Measurements from ENCODE around the gene C2orf68.
"Not testable (repeated sequence)": the region's sequence is repeated elsewhere in the genome, so short reads cannot be mapped to it uniquely, and the experiment has no call there.

The C2orf68 gene

DNA sequence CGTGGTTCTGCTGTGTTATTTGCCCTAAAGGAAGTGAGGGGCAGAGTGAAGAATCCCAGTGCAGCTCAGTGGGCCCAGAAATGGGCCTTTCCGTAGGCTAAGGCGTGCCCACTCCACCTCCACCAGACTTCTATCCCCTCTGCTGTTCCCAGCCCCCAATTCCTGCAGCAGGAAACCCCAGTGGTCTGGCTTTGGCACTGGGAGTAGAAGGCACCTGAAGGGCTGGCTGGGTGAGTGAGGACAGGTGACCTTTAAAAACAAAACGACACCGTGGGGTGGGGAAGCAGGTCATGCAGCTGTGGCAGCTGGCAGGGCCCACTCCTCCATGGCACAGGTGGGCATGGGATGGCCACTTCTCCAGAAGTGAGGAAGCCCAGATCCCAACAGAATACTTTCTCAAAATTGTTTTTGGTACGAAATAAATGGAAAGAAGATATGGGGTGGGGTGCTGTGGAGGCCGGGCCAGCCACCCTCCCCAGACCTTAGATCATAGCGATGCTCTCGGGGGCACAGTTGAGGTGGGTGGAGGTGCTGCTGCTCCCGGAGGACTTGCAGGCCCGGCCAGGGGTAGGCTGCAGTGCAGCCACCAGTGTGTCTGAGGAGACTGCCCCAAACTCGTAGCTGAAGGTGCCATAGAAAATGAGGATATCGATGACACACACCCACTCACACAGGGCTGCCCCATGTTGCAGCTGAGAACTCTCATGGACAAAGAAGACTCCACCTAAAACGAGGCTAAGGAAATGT lies 13.1 kb downstream of the C2orf68 start:
- no peak for DNase-seq

DNA sequence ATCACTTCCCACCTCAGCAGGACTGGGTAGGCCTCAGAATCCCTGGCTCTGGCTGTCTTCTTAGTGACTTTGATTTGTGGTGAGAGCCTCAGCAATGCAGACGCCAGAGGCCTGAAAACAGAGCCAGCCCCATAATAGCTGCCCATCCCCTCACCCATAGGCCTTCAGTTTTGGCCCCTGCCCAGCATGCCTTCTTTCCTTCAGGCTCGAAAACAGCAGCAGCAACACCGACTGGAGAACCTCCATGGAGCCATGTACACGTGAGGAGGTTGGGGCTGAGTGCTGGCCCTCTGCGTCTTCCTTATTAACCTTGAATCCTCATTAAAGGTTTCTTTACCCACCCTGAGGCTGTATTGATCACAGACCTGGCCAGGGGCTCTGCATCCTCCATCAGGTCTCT lies 14.6 kb downstream of the C2orf68 start:
- DNase-seq, result no peak

DNA sequence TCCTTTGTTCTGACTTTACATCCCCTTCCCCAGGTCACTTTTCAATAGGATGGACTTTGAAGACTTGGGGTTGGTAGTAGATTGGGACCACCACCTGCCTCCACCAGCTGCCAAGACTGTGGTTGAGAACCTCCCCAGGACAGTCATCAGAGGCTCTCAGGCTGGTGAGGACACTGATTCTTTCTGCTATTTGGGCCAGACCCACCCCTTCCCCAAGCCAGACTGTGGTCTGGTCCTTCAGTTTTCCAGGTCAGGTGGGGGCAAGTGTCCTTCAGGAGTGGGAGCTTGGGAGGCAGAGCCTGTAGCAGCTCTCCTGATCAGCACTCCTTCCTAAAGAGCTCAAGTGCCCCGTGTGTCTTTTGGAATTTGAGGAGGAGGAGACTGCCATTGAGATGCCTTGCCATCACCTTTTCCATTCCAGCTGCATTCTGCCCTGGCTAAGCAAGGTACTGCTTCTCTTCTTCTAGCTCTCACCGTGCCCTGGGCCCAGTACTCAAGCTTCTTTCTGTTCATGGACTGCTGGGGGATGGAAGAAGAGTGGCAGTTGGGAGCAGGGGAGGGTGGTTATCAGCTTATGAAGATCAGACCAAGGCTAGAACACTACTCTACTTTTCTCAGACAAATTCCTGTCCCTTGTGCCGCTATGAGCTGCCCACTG lies 15.3 kb downstream of the C2orf68 start:
- no peak for DNase-seq

DNA sequence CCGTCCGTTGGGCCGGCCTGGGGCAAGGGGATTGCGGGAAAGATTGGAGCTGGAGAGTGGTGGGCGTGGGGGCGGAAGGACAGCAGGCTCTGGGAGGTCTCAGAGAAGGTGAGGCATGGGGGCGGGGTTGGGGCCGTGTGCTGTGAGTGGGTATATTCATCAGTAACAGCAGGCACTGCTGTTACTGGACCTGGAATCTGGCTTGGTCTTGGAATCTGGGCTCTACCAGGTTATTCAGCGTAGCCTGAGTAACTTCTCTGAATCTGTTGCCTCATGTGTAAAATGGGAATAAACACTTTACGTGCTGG lies 15.9 kb downstream of the C2orf68 start:
- DNase-seq, result no peak

DNA sequence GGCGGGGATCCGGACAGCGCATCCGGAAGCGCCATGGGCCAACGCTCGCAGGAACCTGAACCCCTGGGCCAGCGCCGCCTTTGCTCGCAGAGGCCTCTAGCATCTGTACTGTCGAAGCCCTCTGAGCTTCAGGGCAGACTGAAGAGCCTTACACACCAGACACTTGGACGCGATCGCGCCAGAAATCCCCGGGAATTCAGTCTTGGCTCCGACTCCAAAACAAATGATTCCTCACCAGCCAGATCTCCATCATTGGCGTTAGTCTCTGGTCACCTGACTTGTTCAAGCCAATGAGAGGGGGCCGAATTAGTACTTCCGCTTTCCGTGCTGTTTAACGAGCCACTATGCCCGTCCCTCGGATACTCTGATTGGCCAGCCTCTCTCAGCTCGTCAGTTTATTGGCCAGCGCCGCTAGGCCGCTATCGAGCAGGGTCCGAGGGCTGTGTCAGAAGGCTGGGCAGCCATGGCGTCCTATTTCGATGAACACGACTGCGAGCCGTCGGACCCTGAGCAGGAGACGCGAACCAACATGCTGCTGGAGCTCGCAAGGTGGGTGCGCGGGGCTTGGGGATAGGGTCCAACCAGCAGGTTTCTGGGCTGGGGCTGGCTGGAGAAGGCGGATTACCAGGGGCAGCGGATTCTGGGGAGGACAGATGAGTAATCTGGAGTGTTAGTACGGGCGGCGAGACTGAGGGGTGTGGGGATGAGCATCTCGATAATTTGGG lies 16.4 kb downstream of the C2orf68 start, which contains the start of gene RNF181:
TSS of gene RNF181 (plus strand) at position 445 of the 725 bp plus-strand sequence. CDS start at position 464, 19 bp downstream.
- DNase-seq, result peak; percentile 92

DNA sequence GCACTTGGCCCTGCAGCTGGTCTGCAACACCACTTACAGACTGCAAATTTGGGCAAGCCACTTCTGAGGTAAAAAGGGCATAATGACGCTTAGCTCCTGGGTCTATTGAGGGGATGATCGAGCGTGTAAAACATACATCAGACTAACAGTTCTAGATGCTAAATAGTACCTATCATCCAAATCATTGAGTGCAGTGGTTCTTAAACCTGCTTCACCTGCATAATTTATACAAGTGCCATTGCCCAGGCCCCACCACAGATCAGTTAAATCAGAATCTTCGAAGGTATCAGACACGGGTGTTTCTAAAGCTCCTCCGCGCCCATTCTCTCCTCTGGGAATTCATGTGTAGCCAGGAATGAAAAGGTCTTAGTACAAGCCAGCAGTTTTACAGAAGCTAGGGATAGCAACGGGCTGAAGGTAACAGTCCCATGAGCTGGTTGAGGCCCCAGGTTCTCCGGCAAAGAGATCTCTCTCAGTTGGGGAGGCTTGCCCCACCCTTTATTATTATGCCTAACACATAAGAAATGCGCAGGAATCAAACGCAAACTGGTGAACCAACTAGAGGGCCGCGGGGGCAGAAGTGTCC lies 17.1 kb downstream of the C2orf68 start:
- no peak for DNase-seq

DNA sequence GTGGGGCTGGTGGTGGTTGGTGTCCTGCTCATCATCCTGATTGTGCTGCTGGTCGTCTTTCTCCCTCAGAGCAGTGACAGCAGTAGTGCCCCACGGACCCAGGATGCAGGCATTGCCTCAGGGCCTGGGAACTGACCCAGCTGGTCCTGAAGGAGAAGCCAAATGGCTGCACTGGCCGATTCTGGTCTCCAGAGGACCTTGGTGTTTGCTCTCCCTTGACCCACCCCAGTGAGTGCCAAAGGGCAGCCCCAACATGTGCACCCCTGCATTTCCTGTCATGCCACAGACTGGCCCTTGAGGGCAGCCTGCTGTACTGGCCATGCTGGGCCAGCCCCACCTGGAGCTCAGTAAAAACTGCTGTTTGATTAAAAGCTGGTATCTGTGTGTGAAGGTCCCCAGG lies 18.8 kb downstream of the C2orf68 start:
- no peak for DNase-seq

DNA sequence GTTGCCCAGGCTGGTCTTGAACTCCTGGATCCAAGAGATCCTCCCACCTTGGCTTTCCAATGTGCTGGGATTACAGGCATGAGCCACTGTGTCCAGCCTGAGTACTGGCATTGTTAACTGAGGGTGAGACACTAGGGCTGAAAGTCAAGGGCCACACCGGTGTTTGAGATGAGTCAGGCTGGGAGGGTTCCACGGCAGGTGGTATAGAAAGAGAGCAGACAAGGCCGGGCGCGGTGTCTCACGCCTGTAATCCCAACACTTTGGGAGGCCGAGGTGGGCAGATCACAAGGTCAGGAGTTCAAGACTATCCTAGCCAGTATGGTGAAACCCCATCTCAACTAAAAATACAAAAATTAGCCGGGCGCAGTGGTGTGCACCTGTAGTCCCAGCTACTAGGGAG lies 19.6 kb downstream of the C2orf68 start:
- DNase-seq, result not testable (repeated sequence)

DNA sequence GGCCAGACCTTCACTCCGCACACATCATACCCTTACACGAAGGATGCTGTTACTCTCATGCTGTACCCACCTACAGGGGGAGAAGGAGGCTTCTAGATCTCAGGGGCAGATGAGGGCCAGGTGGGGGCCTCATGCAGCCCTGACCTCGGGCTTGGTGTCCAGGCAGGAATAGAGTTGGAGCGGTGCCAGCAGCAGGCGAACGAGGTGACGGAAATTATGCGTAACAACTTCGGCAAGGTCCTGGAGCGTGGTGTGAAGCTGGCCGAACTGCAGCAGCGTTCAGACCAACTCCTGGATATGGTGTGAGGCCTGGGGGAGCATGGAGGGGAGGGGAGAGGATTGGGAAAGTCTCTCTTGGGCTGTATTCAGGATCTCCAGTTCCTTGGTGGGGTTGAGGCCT lies 20.3 kb downstream of the C2orf68 start:
- no peak for DNase-seq

DNA sequence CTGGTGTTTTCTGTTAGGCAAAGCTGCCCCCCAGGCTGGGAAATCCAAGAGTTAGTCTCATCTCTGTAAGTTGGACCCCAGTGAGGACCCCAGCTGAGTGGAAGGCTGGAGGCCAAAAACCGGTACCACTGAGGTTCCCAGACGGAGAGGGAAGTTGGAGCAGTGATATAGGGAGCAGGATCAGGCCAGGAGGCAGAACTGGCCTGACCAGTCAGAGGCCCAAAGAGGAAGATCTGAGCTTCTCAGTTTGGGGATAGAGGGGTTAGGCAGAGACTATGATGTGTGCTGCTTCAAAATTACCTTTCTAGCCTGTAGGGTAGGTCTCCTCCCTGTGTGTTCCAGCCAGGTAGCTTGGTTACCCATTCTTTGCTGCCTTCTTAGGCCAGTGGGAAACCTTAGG lies 20.9 kb downstream of the C2orf68 start:
- DNase-seq, result no peak

DNA sequence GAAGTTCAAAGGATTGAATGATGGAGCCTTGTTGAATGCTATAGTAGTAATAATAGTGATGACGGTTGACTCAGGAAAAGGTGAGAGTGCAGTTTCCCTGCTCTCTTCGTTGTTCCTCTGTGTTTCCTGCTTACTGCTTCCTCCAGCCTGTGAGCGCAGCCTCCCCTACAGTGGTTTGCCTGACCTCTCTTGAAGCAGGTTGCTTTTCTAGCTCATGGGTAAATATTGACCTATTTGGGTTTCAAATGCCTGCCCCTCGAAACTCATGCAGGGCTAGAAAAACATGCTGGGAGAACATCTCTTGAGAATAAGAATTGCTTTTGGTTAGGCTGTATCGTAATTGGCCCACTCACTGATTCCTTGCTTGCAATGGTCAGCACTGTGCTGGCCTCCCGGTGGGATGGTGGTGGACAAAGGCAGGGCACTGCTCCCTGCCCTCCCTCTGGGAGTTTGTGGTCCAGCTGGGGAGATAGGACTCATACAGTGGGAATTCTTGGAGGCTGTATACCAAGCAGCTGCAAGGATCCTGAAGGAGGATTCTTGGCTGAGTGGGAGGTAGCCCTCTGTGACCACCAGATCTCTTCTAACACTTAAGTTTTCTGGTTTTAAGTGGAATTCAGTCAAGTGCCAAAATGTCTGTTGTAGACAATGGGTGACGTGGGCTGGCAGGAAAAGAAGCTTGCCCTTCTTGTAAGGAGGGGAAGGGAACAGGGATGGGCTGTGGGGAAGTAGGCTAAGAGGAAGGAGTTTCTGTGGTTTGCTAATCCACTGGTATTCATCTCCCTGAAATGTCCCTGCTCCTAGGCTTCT lies 21.7 kb downstream of the C2orf68 start:
- no peak for DNase-seq

DNA sequence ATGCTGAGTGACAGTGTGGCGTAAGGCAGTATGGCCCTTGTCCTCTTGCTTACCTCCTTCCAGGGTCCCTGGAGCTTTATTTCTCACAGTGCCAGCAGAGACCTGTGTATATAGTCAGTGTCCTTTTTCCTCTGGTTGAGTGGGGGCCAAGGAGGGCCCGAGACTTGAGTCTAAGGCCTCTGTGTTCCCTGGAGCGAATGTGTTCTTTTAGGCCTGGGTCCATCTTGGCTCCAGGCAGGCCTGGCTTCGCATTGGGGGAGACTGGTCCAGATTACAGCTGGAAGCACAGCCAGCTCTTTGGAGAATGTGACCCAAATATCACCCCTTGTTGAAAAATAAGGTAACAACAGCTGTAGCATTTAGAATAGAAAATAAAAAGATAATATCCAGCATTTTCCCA lies 22.7 kb downstream of the C2orf68 start:
- no peak for DNase-seq

DNA sequence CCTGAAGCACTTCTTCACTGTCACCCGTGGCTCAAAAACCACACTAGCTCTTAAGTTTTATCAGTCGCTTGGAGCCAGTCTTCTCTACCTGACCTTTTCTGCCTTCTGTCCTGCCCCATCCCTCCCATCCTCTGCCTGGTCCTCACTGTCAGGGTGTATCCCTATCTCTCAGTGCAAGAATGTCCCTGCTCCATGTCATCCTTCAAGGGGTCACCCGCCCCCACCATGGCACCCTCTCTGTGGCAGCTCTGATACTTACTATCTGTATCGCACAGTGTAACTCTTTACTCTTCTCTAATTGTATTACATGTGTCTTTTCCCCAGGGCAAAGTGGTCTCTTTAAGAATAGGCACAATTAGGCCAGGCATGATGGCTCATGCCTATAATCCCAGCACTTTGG lies 23.2 kb downstream of the C2orf68 start:
- no peak for DNase-seq

DNA sequence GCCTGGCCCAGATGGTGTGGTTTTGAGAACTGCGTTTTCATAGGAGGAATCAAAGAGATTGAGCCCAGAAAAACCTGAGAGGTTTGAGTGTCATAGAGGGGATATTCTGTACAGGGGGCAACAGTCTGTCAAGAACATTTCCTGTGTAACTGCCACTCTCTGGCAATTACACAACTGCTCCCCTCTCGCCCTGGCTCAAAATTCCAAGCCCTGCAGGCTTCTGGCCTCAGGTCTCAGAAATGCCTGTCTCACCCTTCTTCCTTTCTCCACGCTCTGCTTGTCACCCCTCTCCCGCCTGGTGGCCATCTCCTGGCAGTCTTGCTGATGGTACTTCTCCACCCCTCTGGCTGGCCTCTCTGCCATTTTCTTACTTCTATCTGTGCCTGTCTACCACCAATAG lies 23.6 kb downstream of the C2orf68 start:
- no peak for DNase-seq

DNA sequence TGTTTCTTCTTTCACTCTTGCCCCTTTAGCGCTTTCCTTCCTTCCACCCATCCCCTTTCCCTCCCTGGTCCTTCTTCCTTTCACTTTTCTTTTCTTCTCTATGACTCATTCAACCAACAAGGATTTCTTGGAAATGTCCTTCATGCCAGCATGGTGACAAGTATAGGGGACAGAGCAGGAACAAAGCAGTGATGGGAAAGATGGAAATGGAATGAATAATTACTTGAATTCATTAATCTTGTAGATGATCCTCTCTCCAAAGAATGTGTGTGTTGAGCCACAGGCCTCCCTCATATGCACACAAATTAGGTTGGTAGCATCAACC lies 26.1 kb downstream of the C2orf68 start:
- DNase-seq, result no peak

DNA sequence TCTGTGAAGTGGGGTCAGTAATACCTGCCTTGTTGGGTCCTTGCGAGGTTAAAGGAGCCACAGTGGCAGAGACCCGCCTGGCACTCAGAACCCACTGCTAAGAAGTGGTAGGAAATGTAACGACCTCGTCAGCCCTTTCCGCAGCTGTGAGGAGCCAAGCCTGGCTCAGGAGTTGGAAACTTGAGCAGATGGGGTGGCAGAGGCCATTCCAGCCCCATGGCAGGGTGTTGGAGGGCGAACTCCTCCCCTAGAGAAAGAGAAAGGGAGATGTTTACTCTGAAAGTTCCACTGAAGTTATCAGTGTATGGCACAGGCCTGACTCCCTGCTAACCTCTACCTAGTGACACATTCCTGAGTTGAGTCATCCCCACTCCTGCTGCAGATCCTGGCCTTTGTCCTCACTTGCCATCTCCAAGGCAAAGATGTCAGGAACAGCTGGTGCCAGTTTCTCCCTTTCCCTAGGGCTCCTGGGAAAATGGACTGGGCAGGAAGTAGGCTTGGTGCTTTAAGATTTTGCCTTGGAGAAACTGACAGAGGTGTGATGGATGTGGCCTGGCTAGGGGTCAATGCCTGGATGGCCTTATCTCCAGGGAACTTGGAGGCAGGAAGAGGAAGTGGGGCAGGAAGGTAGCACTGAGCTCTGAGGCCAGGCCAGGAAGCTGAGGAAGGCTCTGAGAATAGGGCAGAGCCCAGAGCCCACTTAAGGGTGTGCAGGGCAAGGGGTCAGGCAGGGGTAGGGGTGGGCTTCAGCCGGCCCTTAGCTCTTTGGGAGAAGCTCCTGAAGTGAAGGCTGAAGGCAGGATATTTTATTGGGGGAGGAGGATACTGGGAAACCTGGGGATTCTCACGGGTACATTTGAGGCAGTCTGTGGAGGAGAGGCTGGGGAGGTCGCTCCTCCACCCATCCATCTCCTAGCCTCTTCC lies 26.7 kb downstream of the C2orf68 start:
- DNase-seq, result peak; percentile 32

DNA sequence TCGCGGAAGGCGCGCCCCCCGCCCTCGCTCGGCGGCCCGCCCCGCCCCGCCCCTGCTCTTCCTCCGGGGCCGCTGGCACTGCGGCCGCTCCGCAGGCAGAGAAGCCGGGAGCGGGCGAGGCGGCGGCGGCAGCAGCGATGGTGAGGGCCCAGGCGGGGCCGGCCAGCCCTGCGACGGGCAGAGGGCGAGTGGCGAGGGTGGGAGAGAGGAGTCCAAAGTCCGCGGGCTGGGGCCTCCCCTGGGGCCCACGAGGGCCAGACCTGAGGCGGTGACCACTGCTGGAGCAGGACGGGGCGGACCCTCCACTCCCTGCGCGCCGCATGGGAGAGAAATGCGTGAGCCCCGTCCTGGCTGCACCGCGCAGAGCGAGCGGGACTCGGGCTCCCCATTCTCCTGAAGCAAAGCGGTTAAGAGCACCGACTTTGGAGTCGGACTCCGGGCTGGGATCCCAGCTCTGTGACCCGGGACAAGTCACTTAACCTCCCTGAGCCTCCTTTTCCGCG lies 27.5 kb downstream of the C2orf68 start, which contains the start of gene VAMP5:
TSS of gene VAMP5 (plus strand) at position 78 of the 503 bp plus-strand sequence. CDS start at position 138, 60 bp downstream.
- DNase-seq, result no peak

DNA sequence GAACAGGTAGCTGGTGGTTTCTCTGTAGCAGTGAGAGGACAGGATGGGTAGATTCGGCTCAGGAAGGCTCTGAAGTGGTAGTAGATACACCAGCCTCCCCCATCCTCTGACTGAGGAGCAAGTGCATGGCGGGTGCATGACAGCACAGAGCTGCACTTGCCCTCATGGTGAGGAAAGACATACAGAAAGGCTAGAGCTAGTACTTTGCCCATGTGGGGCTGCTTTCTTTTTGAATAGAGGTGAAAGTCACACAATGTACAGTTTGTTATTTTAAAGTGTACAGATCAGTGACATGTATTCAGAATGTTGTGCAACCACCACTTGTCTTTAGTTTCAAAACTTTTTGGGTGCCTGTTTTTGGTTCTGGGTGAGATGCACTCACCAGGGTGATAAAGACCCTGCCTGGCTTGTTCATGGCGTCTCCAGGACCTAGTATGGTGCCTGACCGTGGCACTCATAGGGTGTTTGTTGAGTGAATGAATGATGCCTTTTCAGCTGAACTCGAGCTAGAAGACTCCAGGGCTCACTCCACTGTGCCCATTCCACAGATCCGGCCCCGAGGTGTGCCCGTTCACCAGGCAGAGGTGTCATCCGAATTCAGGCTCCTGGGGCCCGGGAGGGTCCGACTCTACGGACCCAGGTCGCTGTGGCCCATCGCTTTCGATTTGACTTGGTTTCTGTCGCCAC lies 28.1 kb downstream of the C2orf68 start:
- DNase-seq, result no peak

DNA sequence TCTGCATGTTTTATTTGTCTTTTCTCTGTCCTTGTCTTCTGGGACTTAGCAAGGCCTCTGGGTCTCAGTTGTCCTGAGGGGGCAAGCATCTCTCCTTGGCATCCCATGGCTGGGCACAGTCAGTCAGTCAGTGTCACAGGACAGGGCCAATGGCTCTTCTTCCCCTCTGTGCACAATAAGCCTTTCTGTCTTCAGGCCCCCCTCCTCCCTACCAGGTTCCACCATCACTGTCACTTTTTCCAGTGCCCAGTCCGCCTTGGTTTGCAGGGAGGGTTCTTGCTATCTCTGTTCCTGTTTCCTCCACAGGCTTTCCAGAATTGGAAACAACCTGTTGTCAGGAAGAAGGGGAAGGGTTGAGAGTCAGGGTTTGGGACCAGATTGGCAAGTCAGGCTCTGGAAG lies 29.4 kb downstream of the C2orf68 start:
- DNase-seq, result no peak

DNA sequence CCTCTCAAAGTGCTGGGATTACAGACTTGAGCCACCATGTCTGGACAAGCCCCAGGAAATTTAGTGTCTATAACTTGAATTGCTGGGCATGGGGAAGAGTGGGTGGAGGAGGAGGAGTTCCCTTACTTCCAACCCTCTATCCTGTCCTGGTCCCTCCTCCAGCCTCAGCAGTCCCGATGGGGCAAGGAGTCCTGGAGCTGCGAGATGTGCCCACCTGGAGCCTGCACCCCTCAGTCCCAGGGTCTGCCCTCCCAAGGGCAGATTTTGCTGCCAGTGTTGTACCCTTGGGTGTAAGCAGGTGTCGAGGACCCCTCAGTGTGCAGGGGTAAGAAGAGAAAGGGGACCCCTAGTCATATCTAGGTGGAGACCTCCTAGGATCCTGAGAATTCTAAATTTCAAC lies 31.7 kb downstream of the C2orf68 start:
- DNase-seq, result no peak

All from T1000 (cell line).